Right lobe of liver (tissue), 4 donors: Measurements from ENCODE around the gene NR6A1.

Source experiments
- CTCF ChIP-seq, 4 donors: fragments of 200-600 bp in 3 of 4; fragments of 450-650 bp in 1 of 4; IDR thresholded peaks; one replicate each; pipeline versions ENCODE4 v1.5.1 to v1.8.0; 2016 to 2022; ENCODE audit warnings: antibody characterized with exemption in 4 of 4, mild to moderate bottlenecking in 2 of 4
- POLR2A ChIP-seq: fragments of 450-650 bp; IDR thresholded peaks from one replicate; pipeline ENCODE4 v1.6.1; 2017; ENCODE audit warnings: antibody characterized with exemption, mild to moderate bottlenecking
- donor health status: DM: no; HTN: no; CAD: no.
- donor health status: DM: no; HTN: no; CAD: no.
- donor health status: DM: no; HTN: yes; CAD: no.

DNA sequence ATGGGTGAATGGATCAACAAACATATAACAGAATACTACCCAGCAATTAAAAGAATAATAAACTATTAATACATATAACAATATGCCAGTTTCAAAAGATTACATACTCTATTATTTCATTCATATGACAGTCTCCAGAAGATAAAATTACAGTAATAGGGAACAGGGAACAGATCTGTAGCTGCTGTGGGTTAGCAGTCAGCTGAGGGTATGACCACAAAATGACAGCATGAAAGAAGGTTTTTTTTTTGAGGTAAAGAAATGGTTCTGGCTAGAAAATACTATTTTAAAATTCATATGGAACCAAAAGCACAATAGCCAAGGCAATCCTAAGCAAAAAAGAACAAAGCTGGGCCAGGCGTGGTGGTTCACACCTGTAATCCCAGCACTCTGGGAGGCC lies 190.9 kb downstream of the NR6A1 start:
- TF ChIP-seq CTCF (IDR thresholded peaks at IDR 0.05): no peak
- no peak for TF ChIP-seq POLR2A
